ENCODE data around the gene SSX4B.
"Not testable (repeated sequence)": the region's sequence is repeated elsewhere in the genome, so short reads cannot be mapped to it uniquely, and the experiment has no call there.

- TF ChIP-seq CTCF, POLR2A (IDR thresholded peaks at IDR 0.05): not testable (repeated sequence)
Measured at GRCh38 chrX:48367717-48368408, 43.9 kb downstream of the SSX4B start.

All from Peyer's patch (tissue), 4 donors.